ENCODE data around the gene GREB1. TPM values are rescaled to one million over a fixed set of nuclear protein-coding genes. Genes with fewer than 3 reads are reported as not detected.

Gene GREB1
- total RNA-seq, 1 experiment from 2014 or later: 1.3 TPM

- no TSS peak for BruUV-seq (replicated peaks)
- intact Hi-C loops (cut with micrococcal nuclease; ENCODE audit: unreplicated experiment): no loop called here
- ChIA-PET POLR2A (ENCODE audit: low non-redundant PET) (no interaction called here), CTCF (no interaction called here)
- no peaks in the 10 kb centered on the region for H3K27me3 ChIP-seq (replicated peaks; ENCODE audit: insufficient read depth, low read depth, low read length, poor library complexity)
- H3K4me3 ChIP-seq (ENCODE audit: low read depth, low read length, poor library complexity, severe bottlenecking): no peak overlapping the region
- no peak overlapping the region for H3K27ac ChIP-seq (ENCODE audit: low read depth, low read length, poor library complexity, severe bottlenecking)
- no peaks in the 10 kb centered on the region for H3K4me1 ChIP-seq (ENCODE audit: insufficient read depth, low read length, poor library complexity, severe bottlenecking)
- H3K9me3 ChIP-seq (ENCODE audit: low read depth, low read length, poor library complexity, severe bottlenecking): no peaks in the 10 kb centered on the region
- no peak for DNase-seq (ENCODE audit: low spot score)
- TF ChIP-seq CTCF (conservative IDR thresholded peaks at IDR 0.05; ENCODE audit: low read depth, low read length) (no peak), EZH2 (IDR thresholded peaks at IDR 0.05; ENCODE audit: borderline replicate concordance, low read depth, low read length, poor library complexity, severe bottlenecking) (no peak)
- no peaks in the 10 kb centered on the region for H3K36me3 ChIP-seq (ENCODE audit: insufficient read depth, low read length, poor library complexity, severe bottlenecking)
Observed at GRCh38 chr2:11618708-11619062, 84.8 kb downstream of the GREB1 start.

GRCh38 chr2:11621410-11621809, 87.6 kb downstream of the GREB1 start:
- CTCF ChIA-PET: no interaction called here
- POLR2A ChIA-PET (ENCODE audit: low non-redundant PET): interaction anchor here (0.5 kb wide), 1 partner anchor 198 kb away, joined by 3 read pairs; no protein-coding TSS in a partner anchor

GRCh38 chr2:11622611-11623010, 88.8 kb downstream of the GREB1 start:
- DNase-seq (ENCODE audit: low spot score): no peak
- Histone ChIP-seq H3K9me3 (ENCODE audit: low read depth, low read length, poor library complexity, severe bottlenecking) (no peaks in the 10 kb centered on the region), H3K27ac (ENCODE audit: low read depth, low read length, poor library complexity, severe bottlenecking) (no peak overlapping the region), H3K4me3 (ENCODE audit: low read depth, low read length, poor library complexity, severe bottlenecking) (no peak overlapping the region), H3K4me1 (ENCODE audit: insufficient read depth, low read length, poor library complexity, severe bottlenecking) (no peaks in the 10 kb centered on the region), H3K36me3 (ENCODE audit: insufficient read depth, low read length, poor library complexity, severe bottlenecking) (no peaks in the 10 kb centered on the region), H3K27me3 (replicated peaks; ENCODE audit: insufficient read depth, low read depth, low read length, poor library complexity) (no peaks in the 10 kb centered on the region)
- no TSS peak for BruUV-seq (replicated peaks)
- POLR2A ChIA-PET (ENCODE audit: low non-redundant PET): no interaction called here
- no peak for TF ChIP-seq EZH2 (IDR thresholded peaks at IDR 0.05; ENCODE audit: borderline replicate concordance, low read depth, low read length, poor library complexity, severe bottlenecking)
- no peak for TF ChIP-seq CTCF (conservative IDR thresholded peaks at IDR 0.05; ENCODE audit: low read depth, low read length)
- CTCF ChIA-PET: no interaction called here
- intact Hi-C loops (cut with micrococcal nuclease; ENCODE audit: unreplicated experiment): no loop called here

More at GRCh38 chr2:11621410-11621809, 87.6 kb downstream of the GREB1 start:
- no peak overlapping the region for H3K4me3 ChIP-seq (ENCODE audit: low read depth, low read length, poor library complexity, severe bottlenecking)
- intact Hi-C loops (cut with micrococcal nuclease; ENCODE audit: unreplicated experiment): no loop called here
- no peaks in the 10 kb centered on the region for H3K27me3 ChIP-seq (replicated peaks; ENCODE audit: insufficient read depth, low read depth, low read length, poor library complexity)
- H3K36me3 ChIP-seq (ENCODE audit: insufficient read depth, low read length, poor library complexity, severe bottlenecking): no peaks in the 10 kb centered on the region
- H3K4me1 ChIP-seq (ENCODE audit: insufficient read depth, low read length, poor library complexity, severe bottlenecking): no peaks in the 10 kb centered on the region
- DNase-seq (ENCODE audit: low spot score): no peak
- no TSS peak for BruUV-seq (replicated peaks)
- H3K9me3 ChIP-seq (ENCODE audit: low read depth, low read length, poor library complexity, severe bottlenecking): no peaks in the 10 kb centered on the region
- no peak overlapping the region for H3K27ac ChIP-seq (ENCODE audit: low read depth, low read length, poor library complexity, severe bottlenecking)
- TF ChIP-seq EZH2 (IDR thresholded peaks at IDR 0.05; ENCODE audit: borderline replicate concordance, low read depth, low read length, poor library complexity, severe bottlenecking) (no peak), CTCF (conservative IDR thresholded peaks at IDR 0.05; ENCODE audit: low read depth, low read length) (no peak)
